Ascending aorta (tissue), 2 donors: ENCODE results near the gene TRAPPC13. TPM values are rescaled to one million over a fixed set of nuclear protein-coding genes. Genes with fewer than 3 reads are reported as not detected.
A peak's percentile ranks its signal among the peaks of the same experiment; 100 is the strongest.
"Not testable (repeated sequence)": the region's sequence is repeated elsewhere in the genome, so short reads cannot be mapped to it uniquely, and the experiment has no call there.

Source experiments
- DNase-seq, 2 donors: peaks; one replicate each; pipeline ENCODE4 v3.0.0-alpha.2; 2019; ENCODE audit warnings: low spot score in 2 of 2
- H3K27ac ChIP-seq, 2 donors: fragments of 200-600 bp; sonication (generic); one replicate each; pipeline ENCODE4 v1.5.1; 2016 to 2017; ENCODE audit warnings: mild to moderate bottlenecking in 1 of 2
- H3K27me3 ChIP-seq: fragments of 200-600 bp; sonication (generic); one replicate; pipeline ENCODE4 v1.5.1; 2017
- H3K36me3 ChIP-seq, 2 donors: fragments of 200-600 bp; sonication (generic); one replicate each; pipeline ENCODE4 v1.5.1; 2016
- H3K4me1 ChIP-seq, 2 donors: fragments of 200-600 bp; sonication (generic); one replicate each; pipeline ENCODE4 v1.5.1; 2016 to 2017; ENCODE audit warnings: mild to moderate bottlenecking in 1 of 2
- H3K4me3 ChIP-seq, 2 donors: fragments of 200-600 bp; sonication (generic); one replicate each; pipeline ENCODE4 v1.5.1; 2016 to 2017; ENCODE audit warnings: mild to moderate bottlenecking in 1 of 2
- H3K9me3 ChIP-seq, 2 donors: fragments of 200-600 bp; sonication (generic); one replicate each; pipeline ENCODE4 v1.5.1; 2016
- intact Hi-C: fragments of 100-400 bp; cut with DNase I; formaldehyde crosslinking; loops from one replicate; pipeline ENCODE4 v1.15.1; 2023
- total RNA-seq: library from RNA; depleted of rRNA; stranded (reverse); fragments of >200 nt; gene quantifications from one replicate; pipeline ENCODE4 v1.1.0, GENCODE V29; 2016
- TF ChIP-seq, protein P1 (sequence below), 3 experiments: fragments of 200-600 bp in 2 of 3; fragments of 450-650 bp in 1 of 3; sonication (generic) in 2 of 3; IDR thresholded peaks; one replicate each; pipeline ENCODE4 v1.5.1; 2016 to 2019; ENCODE audit warnings: antibody characterized with exemption in 3 of 3, mild to moderate bottlenecking in 1 of 3, moderate library complexity in 1 of 3

Gene TRAPPC13
- total RNA-seq, 1 donor from 2014 or later: 7.6 TPM

DNA sequence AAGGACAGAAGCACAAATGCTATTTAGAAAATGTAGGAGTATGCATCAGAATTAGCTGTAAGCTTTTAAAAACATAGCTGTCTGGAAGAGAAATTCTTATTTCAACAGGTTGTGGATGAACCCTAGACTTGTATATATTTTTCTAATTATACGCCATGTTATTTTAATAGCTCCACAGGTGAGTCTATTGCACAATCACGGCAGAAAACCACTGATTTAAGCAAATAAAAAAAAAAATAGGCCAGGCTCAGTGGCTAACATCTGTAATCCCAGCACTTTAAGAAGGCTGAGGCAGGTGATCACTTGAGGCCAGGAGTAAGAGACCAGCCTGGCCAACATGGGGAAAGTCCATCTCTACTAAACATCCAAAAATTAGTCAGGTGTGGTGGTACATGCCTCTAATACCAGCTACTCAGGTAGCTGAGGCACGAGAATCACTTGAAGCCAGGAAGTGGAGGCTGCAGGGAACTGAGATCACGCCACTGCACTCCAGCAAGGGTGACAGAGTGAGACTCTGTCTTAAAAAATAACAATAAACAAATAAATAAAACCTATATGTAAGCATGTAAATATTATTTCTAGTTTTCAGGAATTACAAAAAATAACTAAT, 12.4 kb upstream of the TRAPPC13 start:
- intact Hi-C loops: no loop called here
- TF ChIP-seq, protein P1, sequence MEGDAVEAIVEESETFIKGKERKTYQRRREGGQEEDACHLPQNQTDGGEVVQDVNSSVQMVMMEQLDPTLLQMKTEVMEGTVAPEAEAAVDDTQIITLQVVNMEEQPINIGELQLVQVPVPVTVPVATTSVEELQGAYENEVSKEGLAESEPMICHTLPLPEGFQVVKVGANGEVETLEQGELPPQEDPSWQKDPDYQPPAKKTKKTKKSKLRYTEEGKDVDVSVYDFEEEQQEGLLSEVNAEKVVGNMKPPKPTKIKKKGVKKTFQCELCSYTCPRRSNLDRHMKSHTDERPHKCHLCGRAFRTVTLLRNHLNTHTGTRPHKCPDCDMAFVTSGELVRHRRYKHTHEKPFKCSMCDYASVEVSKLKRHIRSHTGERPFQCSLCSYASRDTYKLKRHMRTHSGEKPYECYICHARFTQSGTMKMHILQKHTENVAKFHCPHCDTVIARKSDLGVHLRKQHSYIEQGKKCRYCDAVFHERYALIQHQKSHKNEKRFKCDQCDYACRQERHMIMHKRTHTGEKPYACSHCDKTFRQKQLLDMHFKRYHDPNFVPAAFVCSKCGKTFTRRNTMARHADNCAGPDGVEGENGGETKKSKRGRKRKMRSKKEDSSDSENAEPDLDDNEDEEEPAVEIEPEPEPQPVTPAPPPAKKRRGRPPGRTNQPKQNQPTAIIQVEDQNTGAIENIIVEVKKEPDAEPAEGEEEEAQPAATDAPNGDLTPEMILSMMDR (IDR thresholded peaks at IDR 0.05): no peak

DNA sequence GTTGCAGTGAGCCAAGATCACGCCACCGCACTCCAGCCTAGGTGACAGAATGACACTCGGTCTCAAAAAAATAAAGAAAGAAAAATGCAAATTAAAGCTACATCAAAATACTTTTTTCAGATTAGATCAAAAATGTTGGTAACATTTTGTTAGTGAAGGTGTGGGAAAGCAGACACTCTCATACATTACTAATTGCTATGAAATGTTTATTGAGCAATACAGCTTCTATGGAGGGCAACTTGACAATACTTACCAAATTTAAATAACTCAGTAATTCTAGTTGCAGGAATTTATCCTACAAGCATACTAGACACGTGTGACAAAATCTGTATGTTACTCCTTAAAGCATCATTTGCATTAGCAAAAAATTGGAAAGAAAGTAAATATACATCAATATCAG, 4.8 kb upstream of the TRAPPC13 start:
- Histone ChIP-seq H3K4me3 (no peak overlapping the region), H3K4me1 (peaks cover 0 to 13% of the 10 kb centered on the region in 2 donors), H3K27ac (no peak overlapping the region), H3K9me3 (no peaks in the 10 kb centered on the region), H3K36me3 (peaks cover 9 to 16% of the 10 kb centered on the region in 2 donors), H3K27me3 (no peaks in the 10 kb centered on the region)
- TF ChIP-seq, protein P1 (IDR thresholded peaks at IDR 0.05): no peak
- intact Hi-C loops: no loop called here
- DNase-seq: no peak

More for the DNA sequence above, 12.4 kb upstream of the TRAPPC13 start:
- Histone ChIP-seq H3K36me3 (peaks cover 43 to 72% of the 10 kb centered on the region in 2 donors), H3K9me3 (no peaks in the 10 kb centered on the region), H3K4me1 (no peaks in the 10 kb centered on the region), H3K4me3 (no peak overlapping the region), H3K27ac (no peak overlapping the region), H3K27me3 (no peaks in the 10 kb centered on the region)
- DNase-seq: no peak

DNA sequence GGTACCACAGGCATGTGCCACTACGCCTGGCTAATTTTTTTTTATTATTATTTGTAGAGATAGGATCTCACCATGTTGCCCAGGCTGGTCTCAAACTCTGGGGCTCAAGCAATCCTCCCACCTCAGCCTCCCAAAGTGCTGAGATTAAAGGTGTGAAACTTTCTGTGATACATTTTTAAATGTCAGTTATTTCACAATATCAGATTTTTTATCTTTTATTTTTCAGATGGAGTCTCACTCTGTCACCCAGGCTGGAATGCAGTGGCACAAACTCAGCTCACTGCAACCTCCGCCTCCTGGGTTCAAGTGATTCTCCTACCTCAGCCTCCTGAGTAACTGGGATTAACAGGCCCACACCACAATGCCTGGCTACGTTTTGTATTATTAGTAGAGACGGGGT, 2.9 kb upstream of the TRAPPC13 start:
- H3K4me3 ChIP-seq, DNase-seq, intact Hi-C loops, H3K9me3 ChIP-seq, H3K27ac ChIP-seq, H3K27me3 ChIP-seq, H3K36me3 ChIP-seq: not testable (repeated sequence)
- peaks cover 0 to 21% of the 10 kb centered on the region in 2 donors for H3K4me1 ChIP-seq

DNA sequence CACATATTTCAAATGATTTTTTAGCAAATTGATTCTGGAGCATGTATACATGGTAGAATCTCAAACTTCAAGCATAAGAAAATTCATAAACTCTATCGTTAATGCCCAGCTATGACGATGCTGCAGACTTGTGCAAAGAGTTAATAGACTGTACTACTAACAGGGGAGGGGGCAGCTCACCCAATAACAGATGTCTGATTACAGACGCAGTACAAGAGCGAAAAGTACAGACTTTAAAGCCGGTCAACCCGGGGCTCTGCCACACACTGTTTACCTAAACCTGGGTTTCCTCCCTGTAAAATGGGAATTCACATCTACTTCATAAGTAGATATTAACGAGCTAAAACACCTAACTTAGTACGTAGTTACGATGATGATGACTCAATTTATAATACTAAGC, 1.3 kb upstream of the TRAPPC13 start:
- DNase-seq: no peak
- Histone ChIP-seq H3K36me3 (no peaks in the 10 kb centered on the region), H3K27me3 (no peaks in the 10 kb centered on the region), H3K4me1 (peaks cover 0 to 21% of the 10 kb centered on the region in 2 donors), H3K27ac (peak overlapping the region; percentile 80 to 83), H3K4me3 (peak overlapping the region; percentile 85 to 86), H3K9me3 (no peaks in the 10 kb centered on the region)
- intact Hi-C loops: no loop called here
- TF ChIP-seq, protein P1 (IDR thresholded peaks at IDR 0.05): no peak

DNA sequence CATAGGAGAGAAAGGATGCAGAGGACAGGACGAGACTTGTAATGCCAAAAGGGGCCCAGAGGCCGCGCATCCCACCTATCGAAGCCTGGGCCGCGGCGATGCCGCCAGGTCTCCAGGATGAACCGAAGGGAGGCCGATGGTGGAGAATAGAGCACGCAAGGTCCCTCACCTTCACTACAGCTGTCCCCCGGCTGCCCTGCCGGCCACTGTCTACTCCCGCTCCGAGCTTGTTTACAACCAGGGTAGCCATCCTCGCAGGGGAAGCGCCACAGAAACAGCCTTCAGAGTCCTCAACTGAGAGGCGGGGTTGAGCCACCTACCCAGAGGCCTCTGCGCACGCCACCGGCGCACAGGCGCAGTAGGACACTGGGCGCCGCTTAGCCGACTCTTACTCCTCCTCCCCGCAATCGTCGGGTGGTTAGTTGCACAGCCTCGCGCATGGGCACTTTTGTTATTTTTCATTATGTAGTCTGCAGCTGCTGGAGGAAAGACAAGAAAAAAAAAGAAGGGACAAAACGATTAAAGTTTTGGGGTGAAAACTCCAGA, 729 bp upstream of the TRAPPC13 start, which contains the start of gene TRIM23:
Gene TRIM23 (minus strand): TSS at position 309 of the 546 bp plus-strand sequence. CDS start 59 bp downstream, at position 250.
- H3K4me3 ChIP-seq: peak within 1 kb of the TSS; percentile 85 to 86
- peaks cover 0 to 21% of the 10 kb centered on the region in 2 donors for H3K4me1 ChIP-seq
- H3K9me3 ChIP-seq: no peaks in the 10 kb centered on the region
- H3K36me3 ChIP-seq: no peaks in the 10 kb centered on the region
- peak; percentile 80 to 95 for DNase-seq
- TF ChIP-seq, protein P1 (IDR thresholded peaks at IDR 0.05): no peak
- intact Hi-C loops: loop anchor here (2.0 kb wide), 3 partner anchors 61 to 521 kb away; partner anchors contain the start of genes CENPK, NLN, PPWD1 and SGTB
- H3K27ac ChIP-seq: peak within 1 kb of the TSS; percentile 80 to 83
- no peaks in the 10 kb centered on the region for H3K27me3 ChIP-seq

DNA sequence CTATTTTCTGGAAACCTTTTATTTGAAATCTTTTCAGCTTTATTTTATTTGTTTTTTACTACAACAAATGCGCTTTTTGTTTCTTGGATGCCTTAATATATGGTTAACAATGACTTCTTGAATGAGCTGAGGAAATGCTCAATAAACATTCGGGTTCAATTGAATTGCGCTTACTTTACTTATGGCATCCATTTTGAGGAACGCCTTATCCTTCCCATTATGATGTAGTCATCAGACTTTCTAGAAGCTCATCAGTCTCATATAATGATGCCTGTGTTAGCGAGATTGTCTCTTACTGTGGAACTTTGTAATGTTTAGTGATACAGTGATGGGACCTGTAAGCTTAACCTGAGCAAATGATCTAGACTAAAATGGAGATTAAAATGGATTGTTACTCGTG, 916 bp downstream of the TRAPPC13 start:
- intact Hi-C loops: loop anchor here (1.0 to 2.0 kb wide), 4 partner anchors 63 to 519 kb away; partner anchors contain the start of genes CENPK, NLN, PPWD1 and SGTB
- Histone ChIP-seq H3K27me3 (no peaks in the 10 kb centered on the region), H3K4me1 (peaks cover 0 to 21% of the 10 kb centered on the region in 2 donors), H3K27ac (no peak overlapping the region), H3K36me3 (peaks cover 0 to 8% of the 10 kb centered on the region in 2 donors), H3K9me3 (no peaks in the 10 kb centered on the region), H3K4me3 (peak overlapping the region; percentile 85 to 86)
- TF ChIP-seq, protein P1 (IDR thresholded peaks at IDR 0.05): no peak
- no peak for DNase-seq
